Measurements from ENCODE around the gene LDOC1. TPM values are rescaled to one million over a fixed set of nuclear protein-coding genes. Genes with fewer than 3 reads are reported as not detected.

Gene LDOC1
- 4.7 TPM in 2 replicates for total RNA-seq

DNA sequence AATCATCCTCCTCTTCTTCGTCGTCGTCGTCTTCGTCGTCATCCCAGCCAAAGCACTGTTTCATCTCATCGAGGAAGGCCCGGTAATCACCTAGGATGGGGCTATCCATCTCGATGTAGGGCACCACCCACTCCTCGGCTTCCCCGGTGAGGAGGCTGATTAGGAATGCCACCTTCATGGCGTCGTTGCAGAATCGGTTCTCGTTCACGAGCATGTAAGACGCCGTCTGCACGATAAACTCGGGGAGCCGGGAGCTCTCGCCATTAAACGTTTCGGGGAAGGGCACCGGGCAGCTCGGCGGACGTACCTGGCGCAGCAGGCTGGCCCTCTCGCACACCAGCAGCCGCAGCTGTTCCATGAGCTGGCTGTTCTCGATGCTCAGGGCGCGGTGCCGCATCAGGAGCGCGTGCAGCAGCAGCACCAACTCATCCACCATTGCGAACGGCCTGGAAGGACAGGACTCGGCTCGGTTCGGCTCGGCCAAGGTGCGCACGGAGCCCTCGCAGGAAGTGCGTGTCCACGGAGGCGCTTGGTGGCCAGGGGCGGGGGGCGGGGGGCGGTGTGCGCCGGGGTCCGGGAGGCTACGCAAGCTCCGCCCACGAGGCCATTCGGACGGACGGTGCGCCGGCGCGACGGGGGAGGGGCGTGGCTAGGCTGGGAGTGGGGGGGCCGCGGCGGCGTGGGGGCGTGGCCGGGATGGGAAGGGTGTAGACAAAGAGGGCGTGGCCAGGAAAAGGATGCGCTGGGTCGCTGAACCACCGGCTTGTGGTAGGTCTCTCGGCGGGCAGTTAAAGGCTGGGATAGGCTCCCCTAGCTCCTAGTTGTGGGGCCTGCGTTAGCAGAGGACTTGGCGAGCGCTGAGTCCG is at the start of gene LDOC1:
TSS of gene LDOC1 (minus strand) at position 544 of the 866 bp plus-strand sequence. CDS start at position 436, 108 bp downstream.
- TF ChIP-seq, protein P1, sequence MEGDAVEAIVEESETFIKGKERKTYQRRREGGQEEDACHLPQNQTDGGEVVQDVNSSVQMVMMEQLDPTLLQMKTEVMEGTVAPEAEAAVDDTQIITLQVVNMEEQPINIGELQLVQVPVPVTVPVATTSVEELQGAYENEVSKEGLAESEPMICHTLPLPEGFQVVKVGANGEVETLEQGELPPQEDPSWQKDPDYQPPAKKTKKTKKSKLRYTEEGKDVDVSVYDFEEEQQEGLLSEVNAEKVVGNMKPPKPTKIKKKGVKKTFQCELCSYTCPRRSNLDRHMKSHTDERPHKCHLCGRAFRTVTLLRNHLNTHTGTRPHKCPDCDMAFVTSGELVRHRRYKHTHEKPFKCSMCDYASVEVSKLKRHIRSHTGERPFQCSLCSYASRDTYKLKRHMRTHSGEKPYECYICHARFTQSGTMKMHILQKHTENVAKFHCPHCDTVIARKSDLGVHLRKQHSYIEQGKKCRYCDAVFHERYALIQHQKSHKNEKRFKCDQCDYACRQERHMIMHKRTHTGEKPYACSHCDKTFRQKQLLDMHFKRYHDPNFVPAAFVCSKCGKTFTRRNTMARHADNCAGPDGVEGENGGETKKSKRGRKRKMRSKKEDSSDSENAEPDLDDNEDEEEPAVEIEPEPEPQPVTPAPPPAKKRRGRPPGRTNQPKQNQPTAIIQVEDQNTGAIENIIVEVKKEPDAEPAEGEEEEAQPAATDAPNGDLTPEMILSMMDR (IDR thresholded peaks at IDR 0.05; ENCODE audit: extremely low read depth, low read depth, low read length), result no peak
- no peak within 1 kb of the TSS for H3K27ac ChIP-seq (ENCODE audit: low read depth, low read length)
- H3K4me2 ChIP-seq (ENCODE audit: insufficient read depth, low read length), result peak within 1 kb of the TSS; percentile 67
- DNase-seq (ENCODE audit: insufficient read length, low spot score, missing footprints), result peak; percentile 90
- no peaks in the 10 kb centered on the region for H3K36me3 ChIP-seq (ENCODE audit: insufficient read depth, low read length)
- no peaks in the 10 kb centered on the region for H3K4me1 ChIP-seq (ENCODE audit: insufficient read depth, low read length)
- no peaks in the 10 kb centered on the region for H3K27me3 ChIP-seq (ENCODE audit: insufficient read depth, low read length)
- no peaks in the 10 kb centered on the region for H3K79me2 ChIP-seq (ENCODE audit: insufficient read depth, low read length)
- H2AFZ ChIP-seq (ENCODE audit: low read length), result peak within 1 kb of the TSS; percentile 85
- peak within 1 kb of the TSS; percentile 75 for H3K4me3 ChIP-seq (ENCODE audit: insufficient read depth, low read length)
- H4K20me1 ChIP-seq (ENCODE audit: insufficient read depth, low read length), result no peaks in the 10 kb centered on the region
- H3K9me3 ChIP-seq (ENCODE audit: low read depth, low read length), result no peaks in the 10 kb centered on the region

DNA sequence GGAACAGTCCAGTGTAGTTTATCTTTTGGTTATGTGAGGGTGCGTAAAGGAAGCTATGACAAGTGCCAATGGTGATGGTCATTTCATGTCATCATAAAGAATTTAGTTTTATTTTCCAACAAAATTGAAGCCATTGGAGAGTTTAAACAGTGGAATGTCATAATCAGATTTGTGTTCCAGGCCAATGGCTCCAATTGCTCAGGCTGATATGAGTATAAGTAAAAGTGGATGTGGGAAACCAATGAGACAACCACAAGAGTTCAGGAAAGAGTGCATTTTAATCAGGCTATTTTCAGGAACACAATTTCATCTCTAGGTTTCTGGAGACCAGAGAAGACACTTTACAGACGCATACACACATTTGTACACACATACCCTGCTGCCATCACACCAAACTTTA is 44.7 kb upstream of the LDOC1 start:
- no peak overlapping the region for H2AFZ ChIP-seq (ENCODE audit: low read length)
- H3K36me3 ChIP-seq (ENCODE audit: insufficient read depth, low read length), result no peaks in the 10 kb centered on the region
- no peak overlapping the region for H3K4me3 ChIP-seq (ENCODE audit: insufficient read depth, low read length)
- no peaks in the 10 kb centered on the region for H3K27me3 ChIP-seq (ENCODE audit: insufficient read depth, low read length)
- no peaks in the 10 kb centered on the region for H3K9me3 ChIP-seq (ENCODE audit: low read depth, low read length)
- TF ChIP-seq, protein P1 (IDR thresholded peaks at IDR 0.05; ENCODE audit: extremely low read depth, low read depth, low read length), result no peak
- H3K4me1 ChIP-seq (ENCODE audit: insufficient read depth, low read length), result no peaks in the 10 kb centered on the region
- no peaks in the 10 kb centered on the region for H4K20me1 ChIP-seq (ENCODE audit: insufficient read depth, low read length)
- H3K27ac ChIP-seq (ENCODE audit: low read depth, low read length), result no peak overlapping the region
- no peaks in the 10 kb centered on the region for H3K79me2 ChIP-seq (ENCODE audit: insufficient read depth, low read length)
- no peak for DNase-seq (ENCODE audit: insufficient read length, low spot score, missing footprints)
- H3K4me2 ChIP-seq (ENCODE audit: insufficient read depth, low read length), result no peak overlapping the region

DNA sequence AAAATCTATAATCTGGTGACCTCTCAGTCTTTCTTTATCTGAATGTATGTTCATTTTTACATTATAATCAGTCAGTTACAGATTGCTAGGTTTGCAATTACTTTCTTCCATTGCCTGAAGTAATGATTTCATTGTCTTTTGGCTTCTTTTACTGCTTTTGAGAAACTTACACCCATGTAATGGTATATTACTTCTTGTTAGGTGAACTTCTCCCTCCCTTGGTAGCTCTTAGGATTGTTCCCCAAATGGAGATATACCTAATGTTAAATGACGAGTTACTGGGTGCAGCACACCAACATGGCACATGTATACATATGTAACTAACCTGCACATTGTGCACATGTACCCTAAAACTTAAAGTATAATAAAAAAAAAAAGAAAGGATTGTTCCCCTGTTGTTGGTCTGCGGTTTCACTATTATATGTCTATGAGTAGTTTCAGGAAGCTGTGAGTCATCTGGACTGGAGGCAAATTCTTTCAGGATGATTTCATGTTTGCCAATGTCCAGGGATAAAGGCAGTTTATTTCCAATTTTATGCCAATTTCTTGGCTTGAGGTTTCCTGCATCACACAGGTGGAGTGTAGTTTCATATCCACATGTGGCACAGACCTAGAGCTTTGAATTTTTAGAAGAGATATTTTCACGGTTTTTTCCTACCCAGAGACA is 43.5 kb upstream of the LDOC1 start:
- Histone ChIP-seq H3K4me3 (ENCODE audit: insufficient read depth, low read length) (no peak overlapping the region), H3K9me3 (ENCODE audit: low read depth, low read length) (no peaks in the 10 kb centered on the region), H3K27ac (ENCODE audit: low read depth, low read length) (no peak overlapping the region), H3K4me1 (ENCODE audit: insufficient read depth, low read length) (no peaks in the 10 kb centered on the region), H3K27me3 (ENCODE audit: insufficient read depth, low read length) (no peaks in the 10 kb centered on the region), H3K4me2 (ENCODE audit: insufficient read depth, low read length) (no peak overlapping the region), H4K20me1 (ENCODE audit: insufficient read depth, low read length) (no peaks in the 10 kb centered on the region), H3K36me3 (ENCODE audit: insufficient read depth, low read length) (no peaks in the 10 kb centered on the region), H3K79me2 (ENCODE audit: insufficient read depth, low read length) (no peaks in the 10 kb centered on the region), H2AFZ (ENCODE audit: low read length) (no peak overlapping the region)
- TF ChIP-seq, protein P1 (IDR thresholded peaks at IDR 0.05; ENCODE audit: extremely low read depth, low read depth, low read length), result no peak
- DNase-seq (ENCODE audit: insufficient read length, low spot score, missing footprints), result peak; percentile 19

DNA sequence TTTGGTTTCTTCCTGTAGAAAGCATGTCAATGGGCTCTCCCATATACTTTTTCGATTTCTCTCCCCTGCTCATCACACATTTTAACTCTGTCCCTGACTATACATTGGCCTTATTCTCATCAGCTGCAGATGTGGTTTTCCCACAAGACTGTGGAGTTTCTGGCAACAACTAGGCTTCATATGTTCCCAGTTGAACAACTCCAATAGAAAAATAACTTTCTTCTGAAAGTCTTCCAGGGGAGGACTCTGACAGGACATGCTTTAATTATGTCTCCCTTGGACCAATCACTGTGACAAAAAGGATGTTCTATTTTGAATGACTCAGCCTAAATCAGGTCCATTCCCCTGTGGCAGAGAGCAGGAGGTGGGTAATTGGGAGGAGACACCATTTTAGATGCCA is 37.3 kb upstream of the LDOC1 start:
- H2AFZ ChIP-seq (ENCODE audit: low read length), result no peak overlapping the region

More for the DNA sequence above, 37.3 kb upstream of the LDOC1 start:
- TF ChIP-seq, protein P1 (IDR thresholded peaks at IDR 0.05; ENCODE audit: extremely low read depth, low read depth, low read length), result no peak
- peak; percentile 22 for DNase-seq (ENCODE audit: insufficient read length, low spot score, missing footprints)
- Histone ChIP-seq H3K27ac (ENCODE audit: low read depth, low read length) (no peak overlapping the region), H4K20me1 (ENCODE audit: insufficient read depth, low read length) (no peaks in the 10 kb centered on the region), H3K9me3 (ENCODE audit: low read depth, low read length) (no peaks in the 10 kb centered on the region), H3K27me3 (ENCODE audit: insufficient read depth, low read length) (no peaks in the 10 kb centered on the region), H3K4me3 (ENCODE audit: insufficient read depth, low read length) (no peak overlapping the region), H3K36me3 (ENCODE audit: insufficient read depth, low read length) (no peaks in the 10 kb centered on the region), H3K79me2 (ENCODE audit: insufficient read depth, low read length) (no peaks in the 10 kb centered on the region), H3K4me1 (ENCODE audit: insufficient read depth, low read length) (no peaks in the 10 kb centered on the region), H3K4me2 (ENCODE audit: insufficient read depth, low read length) (no peak overlapping the region)
